ENCODE results near the gene TMOD2.

GRCh38 chr15:51750186-51750585, 1.2 kb upstream of the TMOD2 start:
- TF ChIP-seq EZH2phosphoT487 (IDR thresholded peaks at IDR 0.05): no peak
- TF ChIP-seq CTCF (IDR thresholded peaks at IDR 0.05): no peak
